Germinal center (tissue), 1 donor: ENCODE measurements around the gene SHISA9.
"Not testable (repeated sequence)": the region's sequence is repeated elsewhere in the genome, so short reads cannot be mapped to it uniquely, and the experiment has no call there.

Source experiments
- DNase-seq: peaks from one replicate; pipeline ENCODE4 v3.0.0; 2012; ENCODE audit warnings: mixed read lengths, low spot score

The SHISA9 gene

DNA sequence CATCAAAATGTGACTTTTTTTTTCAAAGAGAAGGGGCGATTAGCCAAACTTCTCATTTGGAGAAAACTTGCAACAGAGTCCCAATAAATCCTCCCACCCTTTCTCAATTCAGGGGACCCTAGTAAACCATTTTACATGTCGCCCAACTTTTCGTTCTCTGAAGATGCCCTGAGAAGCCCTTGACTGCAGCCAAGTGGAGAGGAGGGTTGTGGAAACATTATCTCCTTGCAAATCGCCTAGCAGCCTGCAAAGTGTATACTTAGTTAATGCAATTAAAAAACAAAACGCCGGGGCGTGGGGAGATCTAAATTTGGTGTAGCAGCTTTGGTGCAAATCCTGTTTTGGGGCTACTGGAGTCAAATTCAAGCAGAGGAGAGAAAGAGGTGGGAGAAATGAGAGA, 1.2 kb upstream of the SHISA9 start:
- no peak for DNase-seq

DNA sequence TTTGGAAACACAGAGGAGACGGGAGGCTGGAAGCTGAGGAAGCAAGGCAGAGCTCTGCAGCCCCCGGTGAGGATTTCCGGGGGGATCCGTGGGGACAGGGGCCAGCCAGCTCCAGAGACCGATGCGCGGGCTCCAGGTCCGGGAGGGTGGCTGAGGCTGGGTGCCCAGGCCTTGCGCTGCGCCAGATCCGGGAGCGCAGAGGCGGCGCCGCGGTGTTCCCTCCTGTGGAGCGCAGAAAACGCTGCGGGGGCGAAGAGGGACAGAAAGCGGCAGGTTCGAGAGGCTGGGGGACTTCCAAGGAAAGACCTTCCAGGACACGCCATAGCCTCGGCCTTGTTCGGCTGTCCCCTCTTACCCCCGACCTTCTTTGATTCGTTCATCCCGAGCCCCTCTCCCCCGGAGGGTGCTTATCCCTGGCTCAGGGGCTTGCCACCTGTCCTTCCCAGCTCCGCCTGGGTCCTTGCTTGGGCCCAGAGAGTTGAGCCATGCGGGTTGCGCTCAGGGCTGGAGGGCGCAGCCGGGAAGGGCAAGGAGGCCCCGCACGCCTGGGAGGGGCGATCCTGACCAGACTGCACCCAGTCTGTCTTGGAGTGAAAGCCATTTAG, 697 bp upstream of the SHISA9 start:
- no peak for DNase-seq

DNA sequence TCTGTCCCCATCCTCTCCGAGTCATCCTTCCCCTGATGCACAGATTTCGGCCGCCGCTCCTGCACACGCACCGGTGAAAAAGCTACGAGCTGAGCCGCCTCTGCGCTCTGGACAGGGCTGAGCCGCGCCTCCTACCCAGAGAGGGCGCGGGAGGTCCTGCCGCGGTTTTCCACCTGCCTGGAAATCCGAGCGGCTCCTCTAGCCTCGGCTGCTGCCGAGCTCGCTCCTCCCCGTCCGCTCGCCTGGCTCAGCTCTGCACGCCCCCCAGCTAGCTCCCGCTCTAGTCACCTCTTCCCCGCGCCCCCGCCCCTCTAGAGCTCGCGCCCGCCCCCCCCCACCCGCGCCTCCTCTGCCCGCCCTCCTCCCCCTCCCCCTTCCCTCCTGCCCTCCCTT, 198 bp upstream of the SHISA9 start:
- DNase-seq: no peak

DNA sequence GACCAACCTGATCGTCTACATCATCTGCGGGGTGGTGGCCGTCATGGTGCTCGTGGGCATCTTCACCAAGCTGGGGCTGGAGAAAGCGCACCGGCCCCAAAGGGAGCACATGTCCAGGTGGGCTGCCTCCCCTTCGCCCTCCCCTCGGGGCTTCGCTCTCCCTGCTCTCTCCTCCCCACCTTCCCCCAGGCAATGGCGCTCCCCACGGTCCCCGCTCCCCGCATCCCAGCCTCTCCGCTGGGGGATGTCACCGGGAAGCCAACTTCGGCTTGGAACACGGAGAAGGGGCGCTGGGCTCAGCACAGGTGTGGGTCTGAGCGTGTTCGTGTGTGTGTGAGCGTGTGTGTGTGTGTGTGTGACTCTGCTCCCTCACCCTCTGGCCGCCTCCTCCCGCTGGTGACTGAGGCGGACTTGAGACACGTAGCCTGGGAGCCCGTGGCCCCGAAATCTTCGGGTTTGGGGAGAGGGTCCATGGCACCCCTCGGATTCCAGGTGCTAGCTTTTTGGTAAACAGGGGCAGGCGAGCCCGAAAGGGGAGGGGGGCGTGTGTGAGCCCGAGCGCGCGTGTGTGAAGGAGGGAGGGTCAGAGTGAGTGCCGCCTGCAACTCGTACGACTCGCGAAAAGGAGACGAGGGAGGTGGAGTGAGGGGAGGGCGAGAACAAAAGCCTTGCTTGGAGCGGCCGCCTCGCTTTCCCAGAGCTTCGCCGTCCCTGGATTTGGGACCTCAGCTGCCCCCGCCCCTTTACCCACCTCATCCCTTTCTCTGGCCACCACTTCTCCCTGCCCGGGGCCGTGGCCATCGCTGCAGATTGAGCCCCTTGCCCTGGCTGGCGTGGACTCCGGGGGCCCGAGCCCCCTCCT, 1.3 kb downstream of the SHISA9 start:
- DNase-seq: no peak

DNA sequence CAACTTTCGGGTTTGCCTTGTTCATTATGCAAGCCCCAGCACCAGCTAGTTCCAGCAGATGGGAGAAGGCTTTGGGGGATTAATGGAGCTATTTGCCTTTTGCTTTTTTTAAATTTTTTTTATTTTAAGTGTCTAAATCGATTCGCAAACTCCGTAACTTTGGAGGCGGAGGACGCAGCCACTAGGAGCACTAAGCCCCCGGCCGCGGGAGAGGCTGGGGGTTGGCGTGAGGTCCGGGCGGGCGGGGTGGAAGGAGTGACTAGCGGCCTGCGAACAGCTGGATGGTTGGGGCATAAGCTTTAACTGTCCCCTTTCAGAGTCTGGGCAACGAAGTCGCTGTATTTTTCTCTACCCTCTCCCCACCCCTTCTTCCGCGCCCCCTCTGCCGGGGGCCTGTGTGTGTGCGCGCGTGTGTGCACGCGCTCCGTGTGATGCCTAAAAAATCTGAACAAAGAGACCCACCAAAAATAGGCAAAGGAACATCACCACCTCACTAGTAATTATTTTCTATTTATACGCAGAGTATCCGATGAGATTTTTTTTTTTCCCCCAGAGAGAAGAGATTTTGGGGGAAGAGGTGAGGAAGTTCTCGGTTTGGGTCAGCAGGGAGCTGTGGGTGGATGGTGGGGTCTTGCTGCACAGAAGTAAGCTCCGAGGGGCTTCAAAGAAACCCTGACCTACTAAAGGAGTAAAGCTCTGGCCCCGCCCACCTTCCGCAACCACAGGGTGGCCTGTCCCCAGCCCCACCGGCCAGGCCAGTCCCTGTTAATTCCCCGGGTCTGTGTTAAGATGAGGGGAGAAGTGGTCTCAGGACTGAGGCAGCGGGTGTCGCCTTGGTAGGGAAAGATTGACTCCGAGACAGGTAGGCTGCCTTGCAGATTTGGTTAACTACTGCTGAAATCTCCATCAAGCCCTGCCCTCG, 2.3 kb downstream of the SHISA9 start:
- DNase-seq: no peak

DNA sequence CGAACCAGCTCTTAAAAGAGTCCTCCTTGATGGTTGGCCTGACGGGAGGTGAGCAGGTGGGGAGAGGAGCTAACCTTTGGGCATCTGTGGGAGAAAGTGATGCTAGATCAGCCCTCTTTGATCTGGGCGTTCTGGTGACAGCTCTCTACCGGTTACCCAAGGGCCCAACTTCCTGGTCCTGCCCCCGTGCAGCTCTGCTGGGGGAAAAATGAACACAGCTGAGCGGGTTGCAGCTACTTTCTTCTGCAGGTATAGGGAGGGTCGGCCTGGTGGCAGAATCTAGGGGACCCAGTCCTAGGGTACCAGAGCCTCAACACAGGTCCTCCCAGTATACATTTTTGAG, 2.9 kb downstream of the SHISA9 start:
- no peak for DNase-seq

DNA sequence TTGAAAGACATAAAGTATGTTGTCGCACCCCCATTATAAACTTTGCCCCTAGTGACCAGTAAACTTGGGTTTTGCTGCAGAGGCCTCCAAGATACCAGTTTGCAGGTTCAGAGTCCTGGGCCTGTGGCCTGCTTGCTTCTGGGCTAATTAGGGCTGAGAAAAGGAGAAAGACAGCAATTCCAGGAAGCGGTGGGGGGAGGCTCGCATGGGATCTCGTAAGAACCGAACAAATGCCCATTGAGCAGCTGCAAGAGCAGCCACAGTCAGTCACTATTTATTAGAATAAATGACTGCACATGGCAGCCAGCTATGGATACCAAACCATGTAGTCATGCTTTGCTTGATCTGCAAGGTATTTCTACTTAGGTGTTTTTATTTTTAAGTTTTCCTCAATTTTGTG, 4.9 kb downstream of the SHISA9 start:
- DNase-seq: no peak

DNA sequence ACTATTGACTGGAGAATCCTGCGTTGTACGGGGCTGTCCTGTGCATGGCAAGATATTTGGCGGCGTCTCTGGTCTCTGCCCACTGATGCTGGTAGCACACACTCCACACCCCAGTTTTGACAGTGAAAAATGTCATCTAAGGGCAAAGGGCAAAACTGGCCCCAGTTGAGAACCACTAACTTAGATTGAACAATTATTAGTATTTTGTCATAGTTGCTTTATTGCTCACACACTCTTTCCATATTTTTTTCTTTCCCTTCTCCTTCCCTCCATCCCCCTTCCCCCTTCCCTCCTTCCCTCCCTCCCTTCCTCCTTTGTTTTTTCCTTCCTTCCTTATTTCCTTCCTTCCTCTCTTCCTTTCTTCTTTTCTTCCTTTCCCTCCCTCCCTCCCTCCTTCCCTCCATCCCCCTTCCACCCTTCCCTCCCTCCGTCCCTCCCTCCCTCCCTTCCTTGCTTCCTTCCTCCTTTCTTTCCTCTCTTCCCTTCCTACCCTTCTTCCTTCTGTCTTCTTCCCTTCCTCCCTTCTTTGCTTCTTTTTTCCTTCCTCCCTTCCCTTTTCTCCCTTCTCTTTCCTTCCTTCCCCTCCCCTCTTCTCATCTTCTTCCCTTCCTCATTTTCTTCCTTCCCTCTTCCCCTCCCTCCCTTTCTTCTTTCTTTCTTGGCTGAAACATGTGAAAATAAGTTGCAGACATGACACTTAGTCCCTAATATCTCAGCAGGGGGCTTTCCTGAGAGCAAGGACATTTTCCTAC, 5.5 kb downstream of the SHISA9 start:
- DNase-seq: no peak

DNA sequence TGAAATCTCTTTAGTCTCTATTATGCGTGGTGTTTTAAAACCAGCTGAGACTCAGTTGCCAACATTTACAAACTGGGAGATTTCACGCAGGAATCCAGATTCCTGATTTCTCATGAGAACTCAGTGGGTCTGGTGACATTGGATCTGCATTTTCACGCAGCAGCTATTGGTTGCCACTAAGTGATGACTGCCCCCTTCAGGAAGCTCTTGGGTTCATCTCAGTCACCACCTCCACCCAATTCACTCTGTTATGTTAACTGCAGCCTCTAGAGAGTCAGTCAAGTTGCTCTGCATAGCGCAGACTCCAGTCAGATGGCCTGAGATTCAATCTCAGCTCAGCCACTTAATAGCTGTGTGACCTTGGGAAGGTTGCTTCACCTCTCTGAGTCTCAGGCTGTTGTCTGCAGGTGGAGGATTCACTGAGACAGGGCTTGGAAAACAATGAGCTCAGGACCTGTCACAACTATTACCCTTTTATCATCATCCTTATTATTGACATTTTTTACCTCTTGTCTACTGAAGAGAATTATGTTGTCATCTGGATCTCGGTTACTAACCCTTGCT, 6.4 kb downstream of the SHISA9 start:
- peak; percentile 10 for DNase-seq

DNA sequence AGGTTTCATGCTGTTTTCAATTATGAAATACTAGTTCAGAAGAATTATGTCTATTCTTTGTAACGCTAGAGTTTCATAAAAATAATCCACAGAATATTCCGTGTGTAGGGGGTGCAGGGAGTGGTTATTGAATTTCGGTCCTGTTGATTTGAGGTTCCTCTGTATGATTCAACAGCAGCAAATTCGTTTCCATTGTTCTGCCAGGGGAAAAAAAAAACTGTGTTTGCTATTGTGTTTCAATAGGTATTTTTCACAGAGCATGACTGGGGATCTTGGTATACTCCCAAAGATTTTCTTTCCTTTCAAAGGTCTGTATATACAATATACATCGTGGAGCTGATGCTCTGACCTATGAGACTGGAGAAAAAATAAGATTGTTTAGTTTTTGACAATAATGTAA, 15.8 kb downstream of the SHISA9 start:
- DNase-seq: no peak

DNA sequence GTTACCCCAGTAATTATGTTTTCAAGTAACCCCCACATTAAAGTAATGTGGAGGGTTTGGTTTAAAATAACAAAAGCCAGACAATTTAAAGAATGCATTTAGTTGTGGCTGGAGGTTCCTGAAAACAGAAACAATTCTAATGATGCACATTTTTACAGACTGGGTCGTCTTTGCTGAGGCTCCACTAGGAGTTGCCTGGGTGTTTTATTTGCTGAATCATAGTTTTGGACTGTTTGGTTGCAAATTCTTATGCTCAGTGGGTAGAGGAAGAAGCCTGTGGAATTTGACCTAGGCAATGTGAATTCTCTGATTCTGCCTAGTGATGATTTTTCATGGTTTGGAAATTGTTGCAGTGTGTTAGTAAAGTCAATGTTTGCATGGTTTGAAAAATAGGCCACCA, 16.3 kb downstream of the SHISA9 start:
- DNase-seq: no peak

DNA sequence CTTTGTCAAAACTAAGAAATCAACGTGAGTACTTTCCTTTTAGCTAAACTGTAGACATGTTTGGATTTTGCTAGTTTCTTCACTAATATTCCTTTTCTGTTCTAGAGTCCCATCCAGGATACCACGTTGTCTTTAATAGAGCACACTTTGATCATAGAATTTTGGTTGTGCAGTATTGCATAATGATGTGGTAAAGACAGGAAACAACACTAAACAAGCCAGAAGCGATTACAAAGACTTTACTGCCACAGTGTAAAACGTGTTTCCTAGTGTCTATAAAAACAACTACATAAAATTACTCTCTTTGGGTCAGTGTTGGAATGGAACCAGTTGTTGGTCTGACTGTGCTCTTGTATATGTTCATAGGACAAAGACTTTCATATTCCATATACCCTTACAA, 19.3 kb downstream of the SHISA9 start:
- DNase-seq: no peak

DNA sequence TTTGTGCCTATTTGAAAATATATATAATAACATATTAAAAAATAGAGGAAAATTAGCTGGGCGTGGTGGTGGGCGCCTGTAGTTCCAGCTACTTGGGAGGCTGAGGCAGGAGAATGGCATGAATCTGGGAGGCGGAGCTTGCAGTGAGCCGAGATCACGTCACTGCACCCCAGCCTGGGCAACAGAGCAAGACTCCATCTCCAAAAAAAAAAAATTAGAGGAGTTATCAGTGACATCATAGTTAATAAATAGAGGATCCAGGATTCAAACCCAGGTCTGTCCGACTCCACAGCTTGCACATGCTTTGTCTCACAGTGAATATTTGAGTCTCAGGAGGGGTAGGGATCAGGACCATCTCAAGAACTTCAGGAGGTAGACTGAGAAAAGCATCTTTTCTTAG, 22.2 kb downstream of the SHISA9 start:
- not testable (repeated sequence) for DNase-seq

DNA sequence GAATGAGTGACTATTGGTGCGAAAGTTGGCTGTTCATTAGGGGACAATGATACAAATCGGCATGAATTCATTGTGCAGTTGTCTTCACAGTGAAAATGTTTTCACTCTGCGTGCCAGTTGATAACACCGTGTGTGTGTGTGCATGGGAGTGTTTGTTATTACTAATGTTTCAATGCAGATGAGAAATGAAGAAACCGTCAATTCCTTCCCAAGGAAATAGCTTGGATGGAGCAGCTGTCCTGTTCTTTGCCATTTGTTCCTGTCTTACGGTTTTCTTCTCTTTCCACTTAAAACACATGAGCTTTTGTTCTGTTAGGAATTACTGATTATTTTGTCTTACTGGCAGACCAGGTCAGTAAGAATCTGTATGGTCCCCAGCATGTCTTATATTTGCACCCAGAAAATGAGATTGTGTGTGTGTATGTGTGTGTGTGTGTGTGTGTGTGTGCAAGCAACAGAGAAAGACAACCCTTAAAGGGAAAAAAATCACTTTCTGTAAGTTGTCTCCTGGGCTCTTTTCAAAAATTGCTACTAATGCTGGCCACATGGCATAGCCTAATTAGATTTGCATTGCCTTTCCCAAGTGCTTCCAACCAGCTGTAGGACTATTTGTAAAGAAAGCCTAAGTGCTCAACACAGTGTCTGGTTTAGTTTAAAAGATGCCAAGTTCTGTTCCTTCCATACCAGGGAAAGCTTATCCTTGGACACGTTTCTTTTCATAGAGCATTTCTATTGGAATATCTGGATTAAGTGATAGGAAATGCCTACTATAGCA, 23.8 kb downstream of the SHISA9 start:
- DNase-seq: no peak

DNA sequence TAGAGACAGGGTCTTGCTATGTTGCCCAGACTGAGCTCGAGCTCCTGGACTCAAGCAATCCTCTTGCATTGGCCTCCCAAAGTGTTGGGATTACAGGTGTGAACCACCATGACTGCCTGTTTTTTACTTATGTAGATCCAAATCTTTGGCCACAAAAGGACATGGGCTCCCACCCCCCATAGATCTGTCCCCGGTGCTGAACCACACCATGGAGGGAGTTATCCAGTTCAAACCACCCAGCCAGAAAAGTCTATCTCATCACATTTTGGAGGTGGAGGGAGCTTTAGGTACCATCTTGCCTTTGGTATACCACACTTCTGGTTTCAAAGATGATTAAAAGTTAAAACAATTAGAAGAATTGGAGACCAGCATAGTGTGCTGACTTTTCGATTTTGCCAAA, 26.2 kb downstream of the SHISA9 start:
- no peak for DNase-seq

DNA sequence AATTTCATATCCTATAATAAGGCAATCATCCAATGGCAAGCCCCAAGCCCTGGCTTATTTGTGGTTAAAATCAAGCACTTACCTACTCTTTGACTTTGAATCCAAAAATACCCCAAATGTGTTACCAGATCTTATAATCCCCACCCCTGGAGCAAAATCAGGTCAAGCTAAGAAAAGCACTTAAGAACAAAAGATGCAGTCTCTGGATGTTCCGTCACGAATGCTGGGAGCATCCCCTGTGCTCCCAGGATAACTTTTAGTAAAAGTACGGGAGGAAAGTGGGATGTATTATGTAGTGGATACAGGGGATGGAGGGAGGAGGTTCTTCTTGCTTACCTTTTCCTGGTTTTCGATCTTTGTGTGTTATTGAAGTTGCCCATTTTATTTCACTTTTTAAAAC, 29.5 kb downstream of the SHISA9 start:
- DNase-seq: no peak

DNA sequence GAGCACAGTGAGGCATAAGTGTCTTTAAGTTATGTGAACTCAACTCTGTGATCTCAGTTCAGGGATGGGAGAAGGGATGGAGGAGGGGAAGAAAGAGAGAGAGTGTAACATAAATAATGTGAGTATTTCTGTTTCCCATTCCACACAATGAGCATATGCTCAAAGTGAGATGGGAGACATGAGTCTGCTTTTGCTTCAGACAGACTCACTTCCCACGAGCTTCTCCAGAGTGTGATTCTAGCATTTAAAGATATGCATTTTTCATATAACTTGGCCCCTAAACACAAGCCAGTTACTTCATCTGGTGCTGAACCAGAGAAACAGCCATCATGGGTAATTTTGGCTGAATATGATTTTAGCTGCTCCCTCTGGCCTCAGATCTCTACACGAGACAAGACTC, 35.0 kb downstream of the SHISA9 start:
- DNase-seq: no peak

DNA sequence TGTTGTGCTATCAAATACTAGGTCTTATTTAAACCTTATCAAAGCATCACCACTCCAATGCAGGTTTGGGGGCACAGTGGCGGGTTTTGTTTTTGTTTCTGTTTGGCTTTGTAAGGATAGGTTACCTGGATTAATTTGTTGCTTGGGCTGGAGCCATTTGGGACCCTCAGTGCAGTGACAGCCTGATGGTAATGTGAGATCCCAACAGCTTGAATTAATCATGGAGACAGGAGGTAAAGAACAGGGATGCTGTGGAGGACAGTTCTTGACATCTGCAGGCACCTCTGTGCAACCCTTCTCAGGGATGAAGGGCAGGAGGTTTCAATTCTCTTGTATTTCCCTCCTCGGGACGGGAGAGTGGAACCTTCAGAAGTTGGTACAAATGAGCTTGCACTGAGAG, 40.5 kb downstream of the SHISA9 start:
- no peak for DNase-seq

DNA sequence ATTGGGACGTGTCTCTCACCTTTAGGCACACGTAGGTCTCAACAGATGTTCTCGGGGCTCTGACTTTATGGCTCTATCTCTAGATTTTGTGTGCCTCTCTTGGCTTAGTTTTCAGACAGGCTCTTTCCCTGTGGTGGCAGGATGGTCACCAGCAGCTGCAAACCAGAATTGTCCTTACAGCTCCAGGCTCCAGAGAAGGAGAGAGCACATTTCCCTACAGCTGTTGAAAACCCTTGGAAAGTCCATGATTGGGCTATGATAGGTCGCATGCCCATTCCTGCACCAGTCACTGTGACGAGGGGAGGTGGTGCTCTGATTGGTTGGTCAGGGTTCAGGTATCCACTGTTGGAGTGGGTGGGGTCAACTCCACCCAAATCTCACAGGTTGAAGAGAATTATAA, 41.5 kb downstream of the SHISA9 start:
- DNase-seq: no peak

DNA sequence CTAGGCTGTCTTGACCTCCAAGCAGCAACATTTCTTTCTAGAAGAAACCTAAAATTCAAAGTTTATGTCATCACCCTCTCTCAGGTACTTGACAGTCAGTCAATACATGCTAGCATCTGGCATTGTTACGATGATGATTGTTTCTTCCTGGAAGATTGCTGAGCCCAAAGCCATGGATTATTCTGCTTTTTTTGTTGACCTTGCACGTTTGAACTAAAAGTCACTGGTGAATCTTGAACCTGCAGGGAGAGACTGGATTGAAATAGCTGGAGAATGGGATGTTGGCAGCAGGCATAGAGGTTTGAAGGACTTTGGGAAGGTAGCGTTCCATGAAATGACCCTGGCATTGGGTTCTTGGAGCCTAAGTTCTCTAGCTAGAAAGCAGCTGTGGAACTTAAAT, 42.9 kb downstream of the SHISA9 start:
- no peak for DNase-seq

DNA sequence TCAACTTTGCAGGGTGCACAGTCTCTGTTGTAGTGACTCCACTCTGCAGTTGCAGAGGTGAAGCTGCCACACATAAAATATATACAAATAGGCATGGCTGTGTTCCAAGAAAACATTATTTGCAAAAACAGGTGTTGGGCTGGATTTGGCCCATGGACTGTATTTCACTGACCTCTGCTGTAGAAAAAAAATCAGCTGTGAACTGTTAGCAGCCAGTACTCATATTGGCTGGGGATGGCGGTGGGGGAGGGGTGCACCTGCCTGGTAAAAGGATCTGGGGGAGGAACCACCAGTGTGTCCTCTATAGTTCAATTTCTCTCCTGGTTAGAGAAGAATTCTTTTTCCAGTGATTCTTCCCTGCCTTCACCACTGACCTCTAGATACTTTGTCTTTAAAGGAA, 50.0 kb downstream of the SHISA9 start:
- no peak for DNase-seq
